GM10248 (cell line): ENCODE results near the gene BCL2.

Experiments used
- CTCF ChIA-PET: fragments of 300-600 bp; sonication (Branson Sonifier 250); formaldehyde crosslinking; extraction: SDS; loops from one replicate; lab custom pipeline; 2021; ENCODE audit warnings: antibody characterized with exemption; lab: Yijun Ruan, JAX
- POLR2A ChIA-PET: fragments of 350-650 bp; sonication (Branson Sonifier 250); formaldehyde crosslinking; extraction: SDS; loops from one replicate; lab custom pipeline; 2020; ENCODE audit warnings: antibody characterized with exemption; lab: Yijun Ruan, JAX
- DNase-seq: peaks from one replicate; pipeline ENCODE4 v3.0.0; 2012; ENCODE audit errors: extremely low spot score
- CTCF ChIP-seq: IDR thresholded peaks from 2 replicates; pipeline ENCODE4 v1.5.1; 2012; ENCODE audit warnings: mild to moderate bottlenecking, low read depth; ENCODE audit errors: extremely low read depth, missing control alignments, control extremely low read depth

The BCL2 gene

GRCh38 chr18:63316612-63317555 is 2.7 kb downstream of the BCL2 start:
- ChIA-PET POLR2A (interaction anchor here (0.6 to 1.6 kb wide), 4 partner anchors 155 to 180 kb away, joined by 3 to 6 read pairs (median 4); no protein-coding TSS in a partner anchor), CTCF (interaction anchor here (1.0 to 3.6 kb wide), 36 partner anchors 10 to 602 kb away, joined by 3 to 61 read pairs (median 8); no protein-coding TSS in a partner anchor)
- no peak for TF ChIP-seq CTCF
- no peak for DNase-seq

DNA sequence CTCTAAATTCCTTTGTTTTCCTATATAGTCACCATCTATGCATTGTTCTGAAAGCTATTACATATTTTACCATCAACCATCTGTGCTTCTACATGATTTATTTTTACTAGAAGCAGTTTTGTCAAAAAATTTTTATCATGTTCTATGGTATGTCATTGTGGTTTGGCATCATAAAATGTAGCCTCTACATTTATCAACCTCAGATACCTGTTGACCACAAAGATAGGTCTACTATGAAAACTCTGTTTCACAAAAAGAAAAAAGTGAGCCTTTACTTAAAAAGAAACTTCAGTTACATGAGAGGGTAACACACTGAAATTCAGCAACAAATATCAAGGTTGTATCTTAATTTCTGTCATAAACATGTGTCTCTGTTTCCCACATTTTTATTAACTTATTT is 3.7 kb downstream of the BCL2 start:
- POLR2A ChIA-PET = no interaction called here
- CTCF ChIA-PET = interaction anchor here (1.4 to 6.0 kb wide), 4 partner anchors 9 to 299 kb away, joined by 5 to 33 read pairs (median 10); no protein-coding TSS in a partner anchor
- TF ChIP-seq CTCF = no peak
- no peak for DNase-seq

DNA sequence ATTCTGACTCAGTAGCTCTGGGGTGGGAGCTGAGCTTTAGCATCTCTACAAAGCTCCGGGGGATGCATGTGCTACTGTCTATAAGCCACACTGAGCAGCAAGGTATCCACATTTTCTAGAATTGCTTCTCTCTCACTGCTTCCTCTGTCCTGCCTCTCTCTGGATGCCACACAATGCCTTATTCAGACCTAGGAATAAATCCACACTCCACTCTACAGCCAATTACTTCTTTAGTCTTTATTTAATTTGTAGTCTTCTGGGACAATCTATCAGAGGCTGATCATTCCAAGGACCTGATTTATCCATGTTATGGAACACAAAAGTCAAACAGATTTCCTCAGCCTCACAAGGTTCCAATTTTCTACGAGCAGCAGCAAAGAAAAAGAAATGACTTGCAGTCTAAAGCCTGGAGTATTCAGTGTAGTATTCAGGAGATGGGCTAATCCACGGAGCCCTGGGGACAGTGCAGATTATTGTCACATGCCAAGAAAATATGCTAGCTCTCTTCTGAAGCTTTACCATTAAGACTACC is 4.4 kb downstream of the BCL2 start:
- ChIA-PET POLR2A (interaction anchor here (0.6 to 1.3 kb wide), 2 partner anchors 33 to 156 kb away, joined by 3 to 4 read pairs; no protein-coding TSS in a partner anchor), CTCF (interaction anchor here (0.7 to 6.0 kb wide), 11 partner anchors 9 to 298 kb away, joined by 3 to 33 read pairs (median 5); no protein-coding TSS in a partner anchor)
- TF ChIP-seq CTCF = no peak
- DNase-seq = no peak

DNA sequence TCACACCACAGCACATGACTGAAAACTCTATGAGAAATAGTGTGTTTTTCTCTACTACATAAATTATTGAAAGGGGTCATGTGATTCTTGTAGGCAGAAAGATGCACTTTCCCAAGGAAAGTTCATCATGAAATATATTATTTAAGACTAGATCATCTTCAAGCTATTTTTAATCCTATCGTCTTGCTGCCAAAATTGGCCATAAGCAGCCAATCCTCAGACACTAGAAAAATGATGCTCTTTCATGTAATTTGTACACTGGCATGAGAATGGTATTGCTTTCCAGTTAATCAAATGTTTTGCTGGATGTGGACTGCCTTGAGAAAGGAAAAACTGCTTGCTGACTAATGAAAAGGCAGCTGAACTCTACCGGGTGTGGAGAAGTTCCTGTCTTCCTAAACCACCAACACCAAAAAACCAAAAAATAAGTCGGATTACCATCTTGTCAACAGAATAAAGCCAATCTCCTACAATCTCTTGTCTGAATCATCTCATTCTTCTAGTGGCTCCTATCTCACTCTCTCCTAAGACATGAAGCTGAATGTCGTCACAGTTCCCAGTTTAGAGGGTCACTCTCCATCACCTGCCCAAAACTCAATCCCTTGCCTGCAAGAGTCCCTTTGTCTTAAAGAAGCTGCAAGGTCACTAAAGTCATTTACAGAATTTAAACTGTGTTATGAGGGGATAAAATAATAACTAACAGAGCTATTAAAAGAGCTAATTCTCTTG is 5.3 kb downstream of the BCL2 start:
- CTCF ChIA-PET = interaction anchor here (0.7 to 6.0 kb wide), 12 partner anchors 10 to 297 kb away, joined by 3 to 33 read pairs (median 4); no protein-coding TSS in a partner anchor
- no peak for DNase-seq
- POLR2A ChIA-PET = interaction anchor here (0.6 to 1.3 kb wide), 4 partner anchors 34 to 159 kb away, joined by 3 to 4 read pairs (median 3); no protein-coding TSS in a partner anchor
- TF ChIP-seq CTCF = no peak

DNA sequence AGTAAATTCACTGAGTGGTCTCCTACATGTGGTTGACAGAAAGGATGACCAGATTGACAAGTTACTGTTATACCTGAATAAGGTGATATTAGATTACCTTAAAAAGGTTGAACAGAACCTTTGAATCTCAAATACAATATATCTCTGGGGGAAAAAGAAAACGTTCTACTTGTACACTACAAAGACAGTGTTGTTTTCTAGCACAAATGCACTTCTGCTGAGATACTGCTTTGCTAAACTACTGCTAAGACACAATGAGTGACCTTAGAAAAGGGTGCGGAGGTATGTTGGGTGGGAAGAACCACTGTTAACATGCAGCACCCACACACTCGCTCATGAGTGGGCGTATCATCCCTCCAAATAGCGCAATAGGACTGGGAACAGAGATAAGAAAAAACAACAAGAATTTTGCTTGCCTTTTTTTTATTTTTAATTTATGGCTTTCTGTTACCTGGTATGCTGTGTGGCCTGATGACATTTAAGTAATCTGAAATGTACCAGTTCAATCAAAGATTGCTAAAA is 6.1 kb downstream of the BCL2 start:
- ChIA-PET POLR2A (interaction anchor here (1.2 to 1.5 kb wide), 2 partner anchors 29 to 158 kb away, joined by 3 read pairs; no protein-coding TSS in a partner anchor), CTCF (interaction anchor here (1.5 to 6.0 kb wide), 6 partner anchors 11 to 296 kb away, joined by 3 to 33 read pairs (median 8); no protein-coding TSS in a partner anchor)
- DNase-seq = no peak
- no peak for TF ChIP-seq CTCF
